HCT116 (cell line): ENCODE measurements around the gene ACTBL2. TPM values are rescaled to one million over a fixed set of nuclear protein-coding genes. Genes with fewer than 3 reads are reported as not detected.

ENCODE experiments used
- ATAC-seq: fragments of 200-7000 bp; cut with Tn5 transposase; 2 replicates; pipeline ENCODE4 v1.9.1; 2020; ENCODE audit warnings: mild to moderate bottlenecking, moderate library complexity
- BruUV-seq: library from RNA; stranded (reverse); fragments of 400-500 nt; replicated peaks from 2 replicates; lab custom pipeline; 2021; lab: Mats Ljungman, UMichigan
- CTCF ChIA-PET: fragments of 300-600 bp; sonication (Branson Sonifier 250); formaldehyde crosslinking; loops from one replicate; lab custom pipeline; 2021; ENCODE audit warnings: antibody characterized with exemption; lab: Charles Lee
- POLR2A ChIA-PET: fragments of 300-600, 350-600 bp; sonication (Branson Sonifier 250); formaldehyde crosslinking; loops from one replicate; lab custom pipeline; 2021; ENCODE audit warnings: antibody characterized with exemption; lab: Charles Lee
- RAD21 ChIA-PET, 2 experiments: fragments of 300-600 bp; sonication (Branson Sonifier 250); formaldehyde crosslinking; loops; one replicate each; lab custom pipeline; 2023; ENCODE audit warnings: low total read pairs in 2 of 2; ENCODE audit not compliant: uncharacterized antibody in 2 of 2, unreplicated experiment in 2 of 2, low non-redundant PET in 1 of 2; lab: Charles Lee
- DNase-seq: peaks from one replicate; pipeline ENCODE4 v3.0.0-alpha.2; 2010; ENCODE audit warnings: low read depth, low spot score
- H2AFZ ChIP-seq: fragments of 200-600 bp; shearing (Covaris generic), sonication (generic); 2 replicates; pipeline ENCODE4 v1.6.1; 2017; ENCODE audit warnings: low read depth, mixed run types, mixed read lengths, antibody characterized with exemption, low read length; ENCODE audit not compliant: poor library complexity, severe bottlenecking
- H3K27ac ChIP-seq: 2 replicates; pipeline ENCODE4 v1.5.1; 2012; ENCODE audit warnings: low read depth, low read length
- H3K27me3 ChIP-seq: fragments of 200-600 bp; sonication (generic); 2 replicates; pipeline ENCODE4 v1.6.1; 2016; ENCODE audit warnings: mixed run types, low read length, mixed read lengths; ENCODE audit not compliant: insufficient read depth
- H3K36me3 ChIP-seq, 2 experiments: fragments of 200-500 bp in 1 of 2; fragments of 200-600 bp in 1 of 2; sonication (Bioruptor generic) in 1 of 2; sonication (generic) in 1 of 2; 2 replicates each; pipeline versions ENCODE4 v1.5.1 to v1.6.1; 2014 to 2016; ENCODE audit warnings: low read length in 2 of 2, inconsistent platforms in 1 of 2, mixed read lengths in 1 of 2, mixed run types in 1 of 2; ENCODE audit not compliant: insufficient read depth in 2 of 2, control insufficient read depth in 1 of 2
- H3K4me1 ChIP-seq, 2 experiments: fragments of 200-600 bp in 1 of 2; sonication (generic) in 1 of 2; 2 replicates each; pipeline versions ENCODE4 v1.5.1 to v1.6.1; 2012 to 2017; ENCODE audit warnings: low read length in 2 of 2, inconsistent platforms in 1 of 2, mild to moderate bottlenecking in 1 of 2, mixed read lengths in 1 of 2, mixed run types in 1 of 2, moderate library complexity in 1 of 2; ENCODE audit not compliant: insufficient read depth in 2 of 2, control insufficient read depth in 1 of 2
- H3K4me2 ChIP-seq: fragments of 200-600 bp; sonication (generic); 2 replicates; pipeline ENCODE4 v1.6.1; 2017; ENCODE audit warnings: mixed run types, low read length, mixed read lengths
- H3K4me3 ChIP-seq, 2 experiments: fragments of 200-600 bp in 1 of 2; sonication (generic) in 1 of 2; replicated peaks in 1 of 2; 2 replicates each; pipeline ENCODE4 v1.5.1; 2011 to 2016; ENCODE audit warnings: low read length in 2 of 2, control low read depth in 1 of 2, low read depth in 1 of 2, mild to moderate bottlenecking in 1 of 2, mixed read lengths in 1 of 2, mixed run types in 1 of 2
- H3K79me2 ChIP-seq: fragments of 200-600 bp; sonication (generic); 2 replicates; pipeline ENCODE4 v1.6.1; 2017; ENCODE audit warnings: mild to moderate bottlenecking, mixed run types, low read length, moderate library complexity, mixed read lengths; ENCODE audit not compliant: insufficient read depth
- H3K9ac ChIP-seq: fragments of 200-600 bp; sonication (generic); 2 replicates; pipeline ENCODE4 v1.6.1; 2016; ENCODE audit warnings: low read length, mixed read lengths
- H3K9me2 ChIP-seq: fragments of 200-600 bp; sonication (generic), shearing (Covaris generic); 2 replicates; pipeline ENCODE4 v1.6.1; 2017; ENCODE audit warnings: mixed run types, mild to moderate bottlenecking, moderate library complexity; ENCODE audit not compliant: insufficient read depth
- H3K9me3 ChIP-seq, 2 experiments: fragments of 200-500 bp in 1 of 2; fragments of 200-600 bp in 1 of 2; sonication (Bioruptor generic) in 1 of 2; sonication (generic) in 1 of 2; 2 replicates each; pipeline ENCODE4 v1.6.1; 2014 to 2017; ENCODE audit warnings: low read length in 2 of 2, mixed read lengths in 2 of 2, inconsistent platforms in 1 of 2, low read depth in 1 of 2, mild to moderate bottlenecking in 1 of 2, mixed run types in 1 of 2, moderate library complexity in 1 of 2; ENCODE audit not compliant: control insufficient read depth in 1 of 2, insufficient read depth in 1 of 2
- H4K20me1 ChIP-seq: fragments of 200-600 bp; sonication (generic), shearing (Covaris generic); 2 replicates; pipeline ENCODE4 v1.6.1; 2017; ENCODE audit warnings: mixed run types, mild to moderate bottlenecking, moderate library complexity; ENCODE audit not compliant: insufficient read depth
- CBX3 ChIP-seq: IDR thresholded peaks from 2 replicates; pipeline ENCODE4 v1.6.1; 2012; ENCODE audit warnings: low read depth
- CEBPB ChIP-seq: IDR thresholded peaks from 2 replicates; pipeline ENCODE4 v1.6.1; 2012; ENCODE audit warnings: low read depth
- EZH2 ChIP-seq: fragments of 200-600 bp; sonication (generic); IDR thresholded peaks from 2 replicates; pipeline ENCODE4 v1.6.1; 2017; ENCODE audit warnings: antibody characterized with exemption, mixed run types
- EZH2phosphoT487 ChIP-seq: fragments of 200-600 bp; IDR thresholded peaks from 2 replicates; pipeline ENCODE4 v1.6.1; 2018; ENCODE audit warnings: antibody characterized with exemption, borderline replicate concordance
- FOSL1 ChIP-seq: IDR thresholded peaks from 2 replicates; pipeline ENCODE4 v1.6.1; 2012; ENCODE audit warnings: low read depth
- JUND ChIP-seq: IDR thresholded peaks from 2 replicates; pipeline ENCODE4 v1.6.1; 2012
- MAX ChIP-seq: IDR thresholded peaks from 2 replicates; pipeline ENCODE4 v1.6.1; 2012
- POLR2A ChIP-seq: IDR thresholded peaks from 2 replicates; pipeline ENCODE4 v1.7.0; 2011; ENCODE audit warnings: borderline replicate concordance; ENCODE audit not compliant: insufficient read depth, insufficient read length; ENCODE audit errors: extremely low read depth
- POLR2AphosphoS5 ChIP-seq: IDR thresholded peaks from 2 replicates; pipeline ENCODE4 v1.6.1; 2011; ENCODE audit warnings: mild to moderate bottlenecking, low read depth, low read length, moderate library complexity
- RAD21 ChIP-seq: IDR thresholded peaks from 2 replicates; pipeline ENCODE4 v1.6.1; 2012; ENCODE audit warnings: low read depth, mild to moderate bottlenecking
- REST ChIP-seq: IDR thresholded peaks from 2 replicates; pipeline ENCODE4 v1.6.1; 2012; ENCODE audit warnings: low read depth
- SIN3A ChIP-seq: IDR thresholded peaks from 2 replicates; pipeline ENCODE4 v1.6.1; 2012; ENCODE audit warnings: low read depth
- SRF ChIP-seq: IDR thresholded peaks from 2 replicates; pipeline ENCODE4 v1.6.1; 2012; ENCODE audit warnings: low read depth
- TCF7L2 ChIP-seq: IDR thresholded peaks from 2 replicates; pipeline ENCODE4 v1.7.0; 2011; ENCODE audit warnings: borderline replicate concordance, inconsistent platforms; ENCODE audit not compliant: insufficient read depth, insufficient read length; ENCODE audit errors: extremely low read depth
- YY1 ChIP-seq: IDR thresholded peaks from 2 replicates; pipeline ENCODE4 v1.6.1; 2011; ENCODE audit warnings: low read length, low read depth, moderate library complexity, mild to moderate bottlenecking; ENCODE audit not compliant: insufficient replicate concordance; ENCODE audit errors: extremely low read depth
- ZFX ChIP-seq: fragments of 450-650 bp; IDR thresholded peaks from 2 replicates; pipeline ENCODE4 v1.6.1; 2017
- ZNF274 ChIP-seq: fragments of 200-500 bp; sonication (Bioruptor generic); IDR thresholded peaks from 2 replicates; pipeline ENCODE4 v1.6.1; 2014; ENCODE audit warnings: mild to moderate bottlenecking, low read depth, low read length, inconsistent platforms
- intact Hi-C: fragments of 100-400 bp; cut with micrococcal nuclease; formaldehyde crosslinking; loops from 2 replicates; pipeline ENCODE4 v1.10.0; 2022
- total RNA-seq: library from RNA; stranded (reverse); gene quantifications from one replicate; pipeline ENCODE4 v1.2.1, GENCODE V29; 2021; ENCODE audit not compliant: unreplicated experiment
- TF ChIP-seq, protein P1 (sequence below), 3 experiments: fragments of 200-600 bp in 1 of 3; sonication (generic) in 1 of 3; IDR thresholded peaks in 2 of 3; conservative IDR thresholded peaks in 1 of 3; 2 replicates each; pipeline ENCODE4 v1.5.1; 2012 to 2017; ENCODE audit warnings: low read depth in 2 of 3, low read length in 2 of 3, antibody characterized with exemption in 1 of 3, borderline replicate concordance in 1 of 3, control low read depth in 1 of 3, mild to moderate bottlenecking in 1 of 3, mixed read lengths in 1 of 3, mixed run types in 1 of 3, moderate library complexity in 1 of 3; ENCODE audit not compliant: insufficient read depth in 1 of 3
- TF ChIP-seq, protein P2 (sequence below): IDR thresholded peaks from 2 replicates; pipeline ENCODE4 v1.6.1; 2012
- TF ChIP-seq, protein P3 (sequence below): IDR thresholded peaks from 2 replicates; pipeline ENCODE4 v1.6.1; 2011; ENCODE audit warnings: mild to moderate bottlenecking, low read length, moderate library complexity; ENCODE audit not compliant: insufficient replicate concordance; ENCODE audit errors: extremely low read depth

Gene ACTBL2
- total RNA-seq, 1 experiment from 2014 or later = 0.07 TPM

DNA sequence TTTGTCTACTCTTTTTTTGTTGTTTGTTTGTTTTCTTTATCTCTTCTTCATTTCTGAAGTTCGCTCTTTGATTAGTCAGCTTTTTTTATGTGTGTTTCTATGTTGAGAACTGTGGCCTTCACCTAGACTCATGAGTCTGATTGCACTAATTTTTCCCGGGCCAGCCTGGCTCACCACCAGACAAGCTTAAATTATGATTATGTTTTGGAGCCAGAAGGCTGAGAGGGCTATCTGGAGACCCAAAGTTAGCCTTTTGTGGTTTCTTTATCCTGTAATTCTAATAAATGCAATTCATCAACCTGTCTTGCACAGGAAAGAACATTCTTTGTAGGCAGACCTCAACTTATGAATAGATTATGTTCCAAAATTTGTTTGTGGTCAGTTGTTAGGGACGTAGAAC is 20.8 kb upstream of the ACTBL2 start:
- ATAC-seq (no peak), DNase-seq (no peak)
- TF ChIP-seq ZFX (no peak), MAX (no peak), CBX3 (no peak), FOSL1 (no peak), YY1 (no peak), ZNF274 (no peak), EZH2 (no peak), CEBPB (no peak), SIN3A (no peak), JUND (no peak), EZH2phosphoT487 (no peak), SRF (no peak), RAD21 (no peak), REST (no peak), POLR2AphosphoS5 (no peak), POLR2A (no peak), TCF7L2 (no peak)
- TF ChIP-seq, protein P1, sequence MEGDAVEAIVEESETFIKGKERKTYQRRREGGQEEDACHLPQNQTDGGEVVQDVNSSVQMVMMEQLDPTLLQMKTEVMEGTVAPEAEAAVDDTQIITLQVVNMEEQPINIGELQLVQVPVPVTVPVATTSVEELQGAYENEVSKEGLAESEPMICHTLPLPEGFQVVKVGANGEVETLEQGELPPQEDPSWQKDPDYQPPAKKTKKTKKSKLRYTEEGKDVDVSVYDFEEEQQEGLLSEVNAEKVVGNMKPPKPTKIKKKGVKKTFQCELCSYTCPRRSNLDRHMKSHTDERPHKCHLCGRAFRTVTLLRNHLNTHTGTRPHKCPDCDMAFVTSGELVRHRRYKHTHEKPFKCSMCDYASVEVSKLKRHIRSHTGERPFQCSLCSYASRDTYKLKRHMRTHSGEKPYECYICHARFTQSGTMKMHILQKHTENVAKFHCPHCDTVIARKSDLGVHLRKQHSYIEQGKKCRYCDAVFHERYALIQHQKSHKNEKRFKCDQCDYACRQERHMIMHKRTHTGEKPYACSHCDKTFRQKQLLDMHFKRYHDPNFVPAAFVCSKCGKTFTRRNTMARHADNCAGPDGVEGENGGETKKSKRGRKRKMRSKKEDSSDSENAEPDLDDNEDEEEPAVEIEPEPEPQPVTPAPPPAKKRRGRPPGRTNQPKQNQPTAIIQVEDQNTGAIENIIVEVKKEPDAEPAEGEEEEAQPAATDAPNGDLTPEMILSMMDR (IDR thresholded peaks at IDR 0.05 in 2 of 3, conservative IDR thresholded peaks at IDR 0.05 in 1 of 3; ENCODE audit: borderline replicate concordance in 1 of 3, insufficient read depth in 1 of 3, low read depth in 2 of 3, low read length in 2 of 3) = no peak
- TF ChIP-seq, protein P2, sequence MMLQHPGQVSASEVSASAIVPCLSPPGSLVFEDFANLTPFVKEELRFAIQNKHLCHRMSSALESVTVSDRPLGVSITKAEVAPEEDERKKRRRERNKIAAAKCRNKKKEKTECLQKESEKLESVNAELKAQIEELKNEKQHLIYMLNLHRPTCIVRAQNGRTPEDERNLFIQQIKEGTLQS = no peak
- TF ChIP-seq, protein P3, sequence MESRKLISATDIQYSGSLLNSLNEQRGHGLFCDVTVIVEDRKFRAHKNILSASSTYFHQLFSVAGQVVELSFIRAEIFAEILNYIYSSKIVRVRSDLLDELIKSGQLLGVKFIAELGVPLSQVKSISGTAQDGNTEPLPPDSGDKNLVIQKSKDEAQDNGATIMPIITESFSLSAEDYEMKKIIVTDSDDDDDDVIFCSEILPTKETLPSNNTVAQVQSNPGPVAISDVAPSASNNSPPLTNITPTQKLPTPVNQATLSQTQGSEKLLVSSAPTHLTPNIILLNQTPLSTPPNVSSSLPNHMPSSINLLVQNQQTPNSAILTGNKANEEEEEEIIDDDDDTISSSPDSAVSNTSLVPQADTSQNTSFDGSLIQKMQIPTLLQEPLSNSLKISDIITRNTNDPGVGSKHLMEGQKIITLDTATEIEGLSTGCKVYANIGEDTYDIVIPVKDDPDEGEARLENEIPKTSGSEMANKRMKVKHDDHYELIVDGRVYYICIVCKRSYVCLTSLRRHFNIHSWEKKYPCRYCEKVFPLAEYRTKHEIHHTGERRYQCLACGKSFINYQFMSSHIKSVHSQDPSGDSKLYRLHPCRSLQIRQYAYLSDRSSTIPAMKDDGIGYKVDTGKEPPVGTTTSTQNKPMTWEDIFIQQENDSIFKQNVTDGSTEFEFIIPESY = no peak
- no peaks in the 10 kb centered on the region for H3K9me2 ChIP-seq
- no peak overlapping the region for H3K4me3 ChIP-seq
- no peak overlapping the region for H3K27ac ChIP-seq
- no peaks in the 10 kb centered on the region for H3K27me3 ChIP-seq
- no peaks in the 10 kb centered on the region for H3K36me3 ChIP-seq
- no peaks in the 10 kb centered on the region for H3K79me2 ChIP-seq
- RAD21 ChIA-PET = no interaction called here
- POLR2A ChIA-PET = no interaction called here
- no peaks in the 10 kb centered on the region for H4K20me1 ChIP-seq
- BruUV-seq = no TSS peak
- peaks cover 9 to 28% of the 10 kb centered on the region in 2 experiments; a peak in 3 of 4 replicates for H3K4me1 ChIP-seq
- no peaks in the 10 kb centered on the region for H3K9me3 ChIP-seq
- intact Hi-C loops = loop anchor here (5.0 kb wide), 1 partner anchor 264 kb away; no protein-coding TSS in a partner anchor
- CTCF ChIA-PET = no interaction called here
- H3K9ac ChIP-seq = no peak overlapping the region
- H2AFZ ChIP-seq = no peak overlapping the region
- no peak overlapping the region for H3K4me2 ChIP-seq
